Astrocyte (in vitro differentiated cells and primary cell): ENCODE measurements around the gene PPP1R9A. TPM values are rescaled to one million over a fixed set of nuclear protein-coding genes. Genes with fewer than 3 reads are reported as not detected.

ENCODE experiments used
- DNase-seq: peaks from one replicate; pipeline ENCODE4 v3.0.0-alpha.2; 2010; ENCODE audit warnings: low read depth
- FAIRE-seq: peaks from 2 replicates; lab custom pipeline; 2011; peaks lifted over from hg19 to GRCh38; lab: Jason Lieb, UNC
- H2AFZ ChIP-seq: 2 replicates; pipeline ENCODE4 v1.6.0; 2012; ENCODE audit warnings: low read depth, low read length, inconsistent platforms
- H3K27ac ChIP-seq: 2 replicates; pipeline ENCODE4 v1.5.1; 2011; ENCODE audit warnings: low read depth, low read length, inconsistent platforms
- H3K27me3 ChIP-seq: 2 replicates; pipeline ENCODE4 v1.6.0; 2011; ENCODE audit warnings: low read length, inconsistent platforms; ENCODE audit not compliant: insufficient read depth
- H3K36me3 ChIP-seq: 2 replicates; pipeline ENCODE4 v1.5.1; 2011; ENCODE audit warnings: low read length, inconsistent platforms; ENCODE audit not compliant: insufficient read depth
- H3K4me1 ChIP-seq: 2 replicates; pipeline ENCODE4 v1.5.1; 2011; ENCODE audit warnings: low read length, inconsistent platforms; ENCODE audit not compliant: insufficient read depth
- H3K4me2 ChIP-seq: 2 replicates; pipeline ENCODE4 v1.6.0; 2012; ENCODE audit warnings: low read length, inconsistent platforms
- H3K4me3 ChIP-seq: 2 replicates; pipeline ENCODE4 v1.5.1; 2011; ENCODE audit warnings: low read depth, mild to moderate bottlenecking, low read length, inconsistent platforms; ENCODE audit not compliant: insufficient read depth
- H3K79me2 ChIP-seq: 2 replicates; pipeline ENCODE4 v1.6.0; 2012; ENCODE audit warnings: mild to moderate bottlenecking, low read length, inconsistent platforms; ENCODE audit not compliant: insufficient read depth
- H3K9ac ChIP-seq: 2 replicates; pipeline ENCODE4 v1.6.0; 2012; ENCODE audit warnings: mild to moderate bottlenecking, low read length, inconsistent platforms
- H3K9me3 ChIP-seq: 2 replicates; pipeline ENCODE4 v1.5.1; 2012; ENCODE audit warnings: low read depth, mild to moderate bottlenecking, low read length, inconsistent platforms; ENCODE audit not compliant: insufficient read depth
- H4K20me1 ChIP-seq: 2 replicates; pipeline ENCODE4 v1.6.0; 2012; ENCODE audit warnings: low read length, inconsistent platforms; ENCODE audit not compliant: insufficient read depth
- H3K27ac Mint-ChIP-seq: one replicate; pipeline ENCODE4 v1.8.0; 2021; ENCODE audit warnings: mild to moderate bottlenecking, mixed read lengths; ENCODE audit not compliant: unreplicated experiment
- H3K27me3 Mint-ChIP-seq: one replicate; pipeline ENCODE4 v1.8.0; 2021; ENCODE audit warnings: low read depth, mixed read lengths; ENCODE audit not compliant: unreplicated experiment
- H3K36me3 Mint-ChIP-seq: one replicate; pipeline ENCODE4 v1.8.0; 2021; ENCODE audit warnings: low read depth, mixed read lengths; ENCODE audit not compliant: unreplicated experiment
- H3K4me1 Mint-ChIP-seq: one replicate; pipeline ENCODE4 v1.8.0; 2021; ENCODE audit warnings: low read depth, mixed read lengths; ENCODE audit not compliant: unreplicated experiment
- H3K4me3 Mint-ChIP-seq: one replicate; pipeline ENCODE4 v1.8.0; 2021; ENCODE audit warnings: mild to moderate bottlenecking, moderate library complexity, mixed read lengths; ENCODE audit not compliant: unreplicated experiment
- H3K9me3 Mint-ChIP-seq: one replicate; pipeline ENCODE4 v1.8.0; 2021; ENCODE audit warnings: mild to moderate bottlenecking, mixed read lengths; ENCODE audit not compliant: unreplicated experiment
- EZH2 ChIP-seq: IDR thresholded peaks from 2 replicates; pipeline ENCODE4 v1.6.1; 2012; ENCODE audit warnings: mild to moderate bottlenecking, low read length, inconsistent platforms; ENCODE audit not compliant: insufficient read depth
- total RNA-seq: library from RNA; stranded (reverse); gene quantifications from 2 replicates; pipeline ENCODE4 v1.2.1, GENCODE V29; 2021
- TF ChIP-seq, protein P1 (sequence below): IDR thresholded peaks from 2 replicates; pipeline ENCODE4 v1.5.1; 2011; ENCODE audit warnings: low read depth, mild to moderate bottlenecking, inconsistent platforms, low read length, moderate library complexity; ENCODE audit not compliant: insufficient read depth

Gene PPP1R9A
- total RNA-seq, 1 donor from 2014 or later = 7.5 TPM

DNA sequence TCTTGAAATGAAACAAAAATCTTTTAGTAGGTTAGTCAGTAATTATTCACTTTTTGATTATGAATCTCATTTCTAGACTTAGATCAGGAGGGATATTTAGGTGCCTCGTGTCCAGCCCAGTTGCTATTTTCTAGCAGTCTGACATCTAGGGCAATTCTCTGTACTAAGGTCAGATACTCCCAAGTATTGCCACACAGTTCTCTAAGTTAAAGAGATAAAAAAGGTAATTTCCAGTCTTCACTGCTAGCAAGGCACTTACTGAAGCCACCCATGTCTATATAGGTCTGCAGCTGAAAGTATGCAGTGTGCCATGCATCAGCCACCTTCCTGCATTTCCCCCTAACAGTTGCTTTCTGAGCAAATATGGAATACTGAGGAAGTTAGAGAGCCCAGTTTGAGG is 333.5 kb downstream of the PPP1R9A start:
- DNase-seq = no peak
- no peaks in the 10 kb centered on the region for H3K4me1 ChIP-seq
- no peaks in the 10 kb centered on the region for H3K79me2 ChIP-seq
- H3K27ac ChIP-seq = no peak overlapping the region
- no peak for FAIRE-seq
- no peak overlapping the region for H3K4me2 ChIP-seq
- H3K27ac Mint-ChIP-seq = no peak overlapping the region
- no peaks in the 10 kb centered on the region for H3K9me3 Mint-ChIP-seq
- H3K4me3 ChIP-seq = no peak overlapping the region
- no peak overlapping the region for H3K4me3 Mint-ChIP-seq
- no peaks in the 10 kb centered on the region for H3K36me3 Mint-ChIP-seq
- no peaks in the 10 kb centered on the region for H3K9me3 ChIP-seq
- H4K20me1 ChIP-seq = no peaks in the 10 kb centered on the region
- H3K27me3 ChIP-seq = no peaks in the 10 kb centered on the region
- no peak overlapping the region for H2AFZ ChIP-seq
- TF ChIP-seq, protein P1, sequence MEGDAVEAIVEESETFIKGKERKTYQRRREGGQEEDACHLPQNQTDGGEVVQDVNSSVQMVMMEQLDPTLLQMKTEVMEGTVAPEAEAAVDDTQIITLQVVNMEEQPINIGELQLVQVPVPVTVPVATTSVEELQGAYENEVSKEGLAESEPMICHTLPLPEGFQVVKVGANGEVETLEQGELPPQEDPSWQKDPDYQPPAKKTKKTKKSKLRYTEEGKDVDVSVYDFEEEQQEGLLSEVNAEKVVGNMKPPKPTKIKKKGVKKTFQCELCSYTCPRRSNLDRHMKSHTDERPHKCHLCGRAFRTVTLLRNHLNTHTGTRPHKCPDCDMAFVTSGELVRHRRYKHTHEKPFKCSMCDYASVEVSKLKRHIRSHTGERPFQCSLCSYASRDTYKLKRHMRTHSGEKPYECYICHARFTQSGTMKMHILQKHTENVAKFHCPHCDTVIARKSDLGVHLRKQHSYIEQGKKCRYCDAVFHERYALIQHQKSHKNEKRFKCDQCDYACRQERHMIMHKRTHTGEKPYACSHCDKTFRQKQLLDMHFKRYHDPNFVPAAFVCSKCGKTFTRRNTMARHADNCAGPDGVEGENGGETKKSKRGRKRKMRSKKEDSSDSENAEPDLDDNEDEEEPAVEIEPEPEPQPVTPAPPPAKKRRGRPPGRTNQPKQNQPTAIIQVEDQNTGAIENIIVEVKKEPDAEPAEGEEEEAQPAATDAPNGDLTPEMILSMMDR = no peak
- TF ChIP-seq EZH2 = no peak
- H3K27me3 Mint-ChIP-seq = no peaks in the 10 kb centered on the region
- H3K9ac ChIP-seq = no peak overlapping the region
- H3K36me3 ChIP-seq = no peaks in the 10 kb centered on the region
- H3K4me1 Mint-ChIP-seq = no peaks in the 10 kb centered on the region

DNA sequence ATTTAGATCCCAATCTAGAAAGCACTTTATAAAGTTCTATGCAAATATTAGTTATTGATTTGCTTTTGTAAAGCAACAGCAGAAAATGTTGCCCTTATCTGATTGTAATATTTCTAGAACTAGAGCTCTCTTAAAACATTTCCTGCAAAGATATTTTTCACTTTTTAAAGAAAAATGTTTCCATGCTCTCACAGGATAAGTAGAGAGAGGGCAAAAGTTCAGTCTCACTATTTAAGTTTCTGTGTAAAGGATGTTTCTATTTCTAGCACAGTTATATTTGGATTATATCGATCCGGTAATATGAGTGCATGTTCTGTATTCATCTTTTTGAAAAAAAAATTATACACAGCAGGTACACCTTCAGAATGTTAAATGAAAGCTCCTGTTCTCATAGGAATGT is 334.9 kb downstream of the PPP1R9A start:
- H3K4me2 ChIP-seq = no peak overlapping the region
- no peaks in the 10 kb centered on the region for H3K9me3 ChIP-seq
- DNase-seq = no peak
- H3K27me3 ChIP-seq = no peaks in the 10 kb centered on the region
- Mint-ChIP-seq H3K4me3 (no peak overlapping the region), H3K27me3 (no peaks in the 10 kb centered on the region), H3K9me3 (no peaks in the 10 kb centered on the region), H3K27ac (no peak overlapping the region), H3K36me3 (no peaks in the 10 kb centered on the region), H3K4me1 (peaks cover 2% of the 10 kb centered on the region)
- H4K20me1 ChIP-seq = no peaks in the 10 kb centered on the region
- H3K27ac ChIP-seq = no peak overlapping the region
- no peaks in the 10 kb centered on the region for H3K36me3 ChIP-seq
- H3K79me2 ChIP-seq = no peaks in the 10 kb centered on the region
- no peak overlapping the region for H3K9ac ChIP-seq
- H3K4me1 ChIP-seq = no peaks in the 10 kb centered on the region
- TF ChIP-seq, protein P1 = no peak
- TF ChIP-seq EZH2 = no peak
- FAIRE-seq = no peak
- H2AFZ ChIP-seq = no peak overlapping the region
- H3K4me3 ChIP-seq = no peak overlapping the region

DNA sequence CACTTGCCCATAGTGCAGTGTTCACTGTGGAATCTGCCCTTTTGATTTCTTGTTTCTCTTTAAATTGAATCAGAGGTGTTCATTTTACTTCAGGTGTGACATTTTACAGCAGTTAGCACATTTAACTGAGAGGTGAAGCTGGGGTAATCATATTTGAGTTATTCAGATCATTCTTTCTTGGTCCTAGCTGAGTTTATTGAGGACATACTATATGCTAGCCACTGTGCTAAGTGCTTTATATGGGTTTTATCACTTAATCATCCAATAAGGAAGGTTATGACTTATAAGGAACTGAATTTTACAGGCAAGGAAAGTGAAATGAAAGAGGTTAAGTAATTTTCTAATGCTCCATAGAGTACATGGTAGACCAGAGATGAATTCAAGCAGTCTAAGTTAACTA is 337.2 kb downstream of the PPP1R9A start:
- no peaks in the 10 kb centered on the region for H3K9me3 ChIP-seq
- no peak overlapping the region for H2AFZ ChIP-seq
- Mint-ChIP-seq H3K4me1 (peaks cover 2% of the 10 kb centered on the region), H3K36me3 (no peaks in the 10 kb centered on the region), H3K9me3 (no peaks in the 10 kb centered on the region), H3K4me3 (no peak overlapping the region), H3K27ac (no peak overlapping the region), H3K27me3 (no peaks in the 10 kb centered on the region)
- no peak overlapping the region for H3K27ac ChIP-seq
- H3K79me2 ChIP-seq = no peaks in the 10 kb centered on the region
- DNase-seq (no peak), FAIRE-seq (no peak)
- no peaks in the 10 kb centered on the region for H3K4me1 ChIP-seq
- no peaks in the 10 kb centered on the region for H4K20me1 ChIP-seq
- no peak for TF ChIP-seq EZH2
- TF ChIP-seq, protein P1 = no peak
- H3K36me3 ChIP-seq = no peaks in the 10 kb centered on the region
- no peaks in the 10 kb centered on the region for H3K27me3 ChIP-seq
- H3K4me3 ChIP-seq = no peak overlapping the region
- H3K4me2 ChIP-seq = no peak overlapping the region
- no peak overlapping the region for H3K9ac ChIP-seq
